Upper lobe of left lung (tissue), 4 donors: ENCODE measurements around the gene DDX18.

Source experiments
- POLR2AphosphoS5 ChIP-seq, 2 donors: sonication (generic); formaldehyde crosslinking; IDR thresholded peaks; one replicate each; pipeline ENCODE4 v1.5.1; 2017; ENCODE audit warnings: antibody characterized with exemption in 2 of 2
- TF ChIP-seq, protein P1 (sequence below), 6 experiments: fragments of 450-650 bp in 4 of 6; fragments of 200-600 bp in 2 of 6; sonication (generic) in 2 of 6; IDR thresholded peaks; one replicate each; pipeline ENCODE4 v1.5.1; 2016 to 2019; ENCODE audit warnings: antibody characterized with exemption in 6 of 6

GRCh38 chr2:117770730-117771129 lies 43.8 kb upstream of the DDX18 start:
- TF ChIP-seq, protein P1, sequence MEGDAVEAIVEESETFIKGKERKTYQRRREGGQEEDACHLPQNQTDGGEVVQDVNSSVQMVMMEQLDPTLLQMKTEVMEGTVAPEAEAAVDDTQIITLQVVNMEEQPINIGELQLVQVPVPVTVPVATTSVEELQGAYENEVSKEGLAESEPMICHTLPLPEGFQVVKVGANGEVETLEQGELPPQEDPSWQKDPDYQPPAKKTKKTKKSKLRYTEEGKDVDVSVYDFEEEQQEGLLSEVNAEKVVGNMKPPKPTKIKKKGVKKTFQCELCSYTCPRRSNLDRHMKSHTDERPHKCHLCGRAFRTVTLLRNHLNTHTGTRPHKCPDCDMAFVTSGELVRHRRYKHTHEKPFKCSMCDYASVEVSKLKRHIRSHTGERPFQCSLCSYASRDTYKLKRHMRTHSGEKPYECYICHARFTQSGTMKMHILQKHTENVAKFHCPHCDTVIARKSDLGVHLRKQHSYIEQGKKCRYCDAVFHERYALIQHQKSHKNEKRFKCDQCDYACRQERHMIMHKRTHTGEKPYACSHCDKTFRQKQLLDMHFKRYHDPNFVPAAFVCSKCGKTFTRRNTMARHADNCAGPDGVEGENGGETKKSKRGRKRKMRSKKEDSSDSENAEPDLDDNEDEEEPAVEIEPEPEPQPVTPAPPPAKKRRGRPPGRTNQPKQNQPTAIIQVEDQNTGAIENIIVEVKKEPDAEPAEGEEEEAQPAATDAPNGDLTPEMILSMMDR (IDR thresholded peaks at IDR 0.05): no peak
- TF ChIP-seq POLR2AphosphoS5 (IDR thresholded peaks at IDR 0.05): no peak
